Measurements from ENCODE around the gene JAKMIP2. TPM values are rescaled to one million over a fixed set of nuclear protein-coding genes. Genes with fewer than 3 reads are reported as not detected.

JAKMIP2 gene
- total RNA-seq, 1 donor, result 1.1 TPM

DNA sequence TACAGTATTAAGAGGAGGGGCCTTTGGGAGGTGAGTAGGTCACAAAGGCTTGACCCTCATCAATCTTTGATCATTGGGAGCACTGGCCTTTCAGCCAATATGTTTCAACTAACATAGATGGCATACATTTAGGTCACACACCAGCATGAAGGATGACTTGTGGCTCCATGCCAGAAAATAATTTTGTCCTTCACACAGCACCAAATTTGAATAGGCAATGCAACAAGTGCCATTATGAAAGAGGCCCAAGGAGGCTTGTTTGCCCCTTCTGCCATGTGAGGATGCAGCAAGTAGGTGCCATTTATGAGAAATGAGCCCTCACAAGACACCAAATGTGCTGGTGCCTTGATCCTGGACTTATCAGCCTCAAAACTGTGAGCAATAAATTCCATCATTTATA is 81.1 kb downstream of the JAKMIP2 start:
- TF ChIP-seq, protein P1, sequence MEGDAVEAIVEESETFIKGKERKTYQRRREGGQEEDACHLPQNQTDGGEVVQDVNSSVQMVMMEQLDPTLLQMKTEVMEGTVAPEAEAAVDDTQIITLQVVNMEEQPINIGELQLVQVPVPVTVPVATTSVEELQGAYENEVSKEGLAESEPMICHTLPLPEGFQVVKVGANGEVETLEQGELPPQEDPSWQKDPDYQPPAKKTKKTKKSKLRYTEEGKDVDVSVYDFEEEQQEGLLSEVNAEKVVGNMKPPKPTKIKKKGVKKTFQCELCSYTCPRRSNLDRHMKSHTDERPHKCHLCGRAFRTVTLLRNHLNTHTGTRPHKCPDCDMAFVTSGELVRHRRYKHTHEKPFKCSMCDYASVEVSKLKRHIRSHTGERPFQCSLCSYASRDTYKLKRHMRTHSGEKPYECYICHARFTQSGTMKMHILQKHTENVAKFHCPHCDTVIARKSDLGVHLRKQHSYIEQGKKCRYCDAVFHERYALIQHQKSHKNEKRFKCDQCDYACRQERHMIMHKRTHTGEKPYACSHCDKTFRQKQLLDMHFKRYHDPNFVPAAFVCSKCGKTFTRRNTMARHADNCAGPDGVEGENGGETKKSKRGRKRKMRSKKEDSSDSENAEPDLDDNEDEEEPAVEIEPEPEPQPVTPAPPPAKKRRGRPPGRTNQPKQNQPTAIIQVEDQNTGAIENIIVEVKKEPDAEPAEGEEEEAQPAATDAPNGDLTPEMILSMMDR (IDR thresholded peaks at IDR 0.05; ENCODE audit: extremely low read depth, low read depth, low read length), result no peak

GRCh38 chr5:147699496-147700088 is 82.9 kb downstream of the JAKMIP2 start:
- DNase-seq (ENCODE audit: insufficient read length, low spot score, missing footprints), result no peak
- Histone ChIP-seq H3K4me1 (ENCODE audit: insufficient read depth, low read length) (no peaks in the 10 kb centered on the region), H3K27me3 (ENCODE audit: insufficient read depth, low read length) (no peaks in the 10 kb centered on the region), H3K36me3 (ENCODE audit: insufficient read depth, low read length) (no peaks in the 10 kb centered on the region), H3K4me3 (ENCODE audit: insufficient read depth, low read length) (no peak overlapping the region), H3K4me2 (ENCODE audit: insufficient read depth, low read length) (no peak overlapping the region), H2AFZ (ENCODE audit: low read length) (no peak overlapping the region), H3K79me2 (ENCODE audit: insufficient read depth, low read length) (no peaks in the 10 kb centered on the region), H3K27ac (ENCODE audit: low read depth, low read length) (no peak overlapping the region), H3K9me3 (ENCODE audit: low read depth, low read length) (no peaks in the 10 kb centered on the region), H4K20me1 (ENCODE audit: insufficient read depth, low read length) (no peaks in the 10 kb centered on the region)
- TF ChIP-seq, protein P1 (IDR thresholded peaks at IDR 0.05; ENCODE audit: extremely low read depth, low read depth, low read length), result no peak

More for the DNA sequence above, 81.1 kb downstream of the JAKMIP2 start:
- Histone ChIP-seq H3K4me2 (ENCODE audit: insufficient read depth, low read length) (no peak overlapping the region), H3K27ac (ENCODE audit: low read depth, low read length) (no peak overlapping the region), H3K79me2 (ENCODE audit: insufficient read depth, low read length) (no peaks in the 10 kb centered on the region), H4K20me1 (ENCODE audit: insufficient read depth, low read length) (no peaks in the 10 kb centered on the region), H3K9me3 (ENCODE audit: low read depth, low read length) (no peaks in the 10 kb centered on the region), H2AFZ (ENCODE audit: low read length) (no peak overlapping the region), H3K4me1 (ENCODE audit: insufficient read depth, low read length) (no peaks in the 10 kb centered on the region), H3K36me3 (ENCODE audit: insufficient read depth, low read length) (no peaks in the 10 kb centered on the region), H3K27me3 (ENCODE audit: insufficient read depth, low read length) (no peaks in the 10 kb centered on the region), H3K4me3 (ENCODE audit: insufficient read depth, low read length) (no peak overlapping the region)
- no peak for DNase-seq (ENCODE audit: insufficient read length, low spot score, missing footprints)

GRCh38 chr5:147697380-147697779 is 85.1 kb downstream of the JAKMIP2 start:
- H3K27me3 ChIP-seq (ENCODE audit: insufficient read depth, low read length), result no peaks in the 10 kb centered on the region
- H3K4me1 ChIP-seq (ENCODE audit: insufficient read depth, low read length), result no peaks in the 10 kb centered on the region
- no peaks in the 10 kb centered on the region for H3K79me2 ChIP-seq (ENCODE audit: insufficient read depth, low read length)
- no peak for DNase-seq (ENCODE audit: insufficient read length, low spot score, missing footprints)
- no peak overlapping the region for H3K27ac ChIP-seq (ENCODE audit: low read depth, low read length)
- no peak overlapping the region for H3K4me2 ChIP-seq (ENCODE audit: insufficient read depth, low read length)
- H3K9me3 ChIP-seq (ENCODE audit: low read depth, low read length), result no peaks in the 10 kb centered on the region
- no peaks in the 10 kb centered on the region for H3K36me3 ChIP-seq (ENCODE audit: insufficient read depth, low read length)
- H2AFZ ChIP-seq (ENCODE audit: low read length), result no peak overlapping the region
- H4K20me1 ChIP-seq (ENCODE audit: insufficient read depth, low read length), result no peaks in the 10 kb centered on the region
- H3K4me3 ChIP-seq (ENCODE audit: insufficient read depth, low read length), result no peak overlapping the region
- TF ChIP-seq, protein P1 (IDR thresholded peaks at IDR 0.05; ENCODE audit: extremely low read depth, low read depth, low read length), result no peak

GRCh38 chr5:147694772-147695171 is 87.8 kb downstream of the JAKMIP2 start:
- TF ChIP-seq, protein P1 (IDR thresholded peaks at IDR 0.05; ENCODE audit: extremely low read depth, low read depth, low read length), result no peak
- Histone ChIP-seq H3K9me3 (ENCODE audit: low read depth, low read length) (no peaks in the 10 kb centered on the region), H3K27me3 (ENCODE audit: insufficient read depth, low read length) (no peaks in the 10 kb centered on the region), H3K4me1 (ENCODE audit: insufficient read depth, low read length) (no peaks in the 10 kb centered on the region), H4K20me1 (ENCODE audit: insufficient read depth, low read length) (no peaks in the 10 kb centered on the region), H3K4me2 (ENCODE audit: insufficient read depth, low read length) (no peak overlapping the region), H3K36me3 (ENCODE audit: insufficient read depth, low read length) (no peaks in the 10 kb centered on the region), H3K4me3 (ENCODE audit: insufficient read depth, low read length) (no peak overlapping the region), H3K79me2 (ENCODE audit: insufficient read depth, low read length) (no peaks in the 10 kb centered on the region), H2AFZ (ENCODE audit: low read length) (no peak overlapping the region), H3K27ac (ENCODE audit: low read depth, low read length) (no peak overlapping the region)
- DNase-seq (ENCODE audit: insufficient read length, low spot score, missing footprints), result no peak
